GM19452 (cell line): ENCODE results near the gene ANKRD16.
"Not testable (repeated sequence)": the region's sequence is repeated elsewhere in the genome, so short reads cannot be mapped to it uniquely, and the experiment has no call there.

Source experiments
- ATAC-seq: cut with Tn5 transposase; IDR thresholded peaks from one replicate; pipeline ENCODE4 v1.9.1; 2021; ENCODE audit not compliant: unreplicated experiment

Gene ANKRD16

DNA sequence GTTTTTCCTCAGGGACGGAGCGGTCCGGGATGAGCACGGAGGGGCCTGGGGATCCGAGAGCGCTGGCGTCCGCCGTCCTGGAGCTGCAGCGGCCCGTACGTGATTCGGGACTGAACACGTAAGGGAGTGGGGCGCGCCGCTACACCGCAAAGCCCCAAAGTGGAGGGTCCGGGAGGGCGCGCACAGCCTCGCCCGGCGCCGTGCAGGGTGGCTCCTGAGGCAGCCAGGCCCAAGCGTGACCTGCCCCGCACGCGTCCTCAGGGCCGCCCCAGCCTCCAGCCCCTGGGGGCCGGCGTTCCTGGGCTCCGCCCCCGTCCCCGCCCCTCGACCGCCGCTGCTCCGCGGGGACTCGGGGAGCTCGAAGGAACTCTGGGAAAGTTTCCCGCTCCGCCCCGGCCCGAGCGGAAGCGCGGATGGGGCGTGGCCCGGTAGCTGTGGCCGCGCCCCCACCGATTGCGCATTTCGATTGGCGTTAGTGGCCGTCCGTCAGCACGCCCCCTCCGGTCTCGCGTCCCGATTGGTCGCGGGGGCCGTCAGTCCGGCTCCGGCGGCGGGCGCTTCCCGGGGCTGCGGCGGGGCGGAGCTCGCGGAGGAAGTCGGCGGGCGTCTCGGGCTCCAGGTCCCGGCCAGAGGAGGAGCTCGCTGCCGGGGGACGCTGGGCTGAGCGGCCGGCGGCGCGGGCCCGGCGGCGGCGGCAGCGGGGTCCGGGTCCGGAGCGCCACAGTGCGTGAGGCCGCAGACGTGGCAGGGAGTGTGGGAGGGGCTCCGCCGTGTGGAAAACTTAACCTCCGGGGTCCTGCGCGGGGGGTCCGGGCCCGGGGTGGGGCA lies at the start of gene ANKRD16, which contains the start of gene FBH1:
Gene ANKRD16, minus strand, starts transcription at position 270 of the 828 bp plus-strand sequence. CDS start 539 bp downstream, outside the sequence.
Gene FBH1, plus strand, starts transcription at position 620 of the 828 bp plus-strand sequence. Its CDS starts 103 bp downstream, at position 723.
- ATAC-seq: peak; percentile 85

DNA sequence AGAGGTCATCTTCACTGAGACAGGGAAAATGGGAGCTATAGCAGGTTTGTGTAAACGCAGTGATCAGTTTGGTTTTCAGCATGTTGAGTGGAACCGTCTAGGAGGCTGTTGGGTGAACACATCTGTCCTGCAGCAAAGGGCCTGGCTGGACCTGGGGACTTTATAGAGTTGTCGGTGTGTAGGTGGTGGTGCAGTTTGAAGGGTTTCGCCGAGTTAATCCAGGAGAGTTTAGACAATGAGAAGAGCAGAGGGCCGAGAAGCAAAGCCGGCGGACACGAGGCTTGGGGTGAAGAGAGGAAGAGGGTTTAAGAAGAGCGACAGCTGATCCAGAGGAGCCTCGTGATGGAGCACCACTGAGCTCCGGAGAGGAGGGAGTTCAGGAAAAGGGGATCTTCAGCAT lies 48.6 kb upstream of the ANKRD16 start:
- ATAC-seq: no peak

DNA sequence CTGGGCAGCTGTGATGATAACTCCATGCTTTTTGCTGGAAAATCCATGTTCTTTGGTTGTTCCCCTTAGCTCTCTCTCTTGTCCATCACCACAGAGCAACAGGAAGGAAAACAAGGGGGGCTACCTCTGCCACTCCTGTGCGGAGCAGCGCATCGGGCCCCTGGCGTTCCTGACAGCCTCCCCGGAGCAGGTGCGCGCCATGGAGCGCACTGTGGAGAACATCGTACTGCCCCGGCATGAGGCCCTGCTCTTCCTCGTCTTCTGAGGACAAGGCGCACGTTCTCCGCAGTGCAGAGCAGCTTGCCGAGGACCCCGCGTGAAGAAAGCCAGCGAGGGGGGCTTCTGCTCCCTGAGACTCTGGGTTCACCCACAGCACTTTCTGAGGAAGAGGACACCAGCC lies 47.3 kb upstream of the ANKRD16 start:
- no peak for ATAC-seq

DNA sequence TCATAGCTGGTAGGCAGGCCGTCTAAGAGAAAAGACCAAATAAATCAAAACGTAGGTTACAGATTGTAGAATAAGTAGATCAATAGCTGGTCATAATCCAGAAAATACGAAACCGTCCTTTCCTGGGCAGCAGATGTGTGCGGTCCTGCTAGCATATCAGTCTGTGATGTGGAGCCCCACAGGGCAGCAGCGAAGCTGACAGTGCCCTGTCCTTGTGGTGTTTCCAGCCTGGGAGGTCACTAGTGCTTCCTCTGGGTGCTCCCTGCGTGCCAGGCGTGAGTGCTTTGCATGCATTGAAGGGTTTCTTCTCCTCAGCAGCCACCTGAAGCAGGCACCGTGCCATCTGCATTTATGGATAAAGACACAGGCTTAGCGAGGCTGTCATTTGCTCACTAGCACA lies 45.9 kb upstream of the ANKRD16 start:
- no peak for ATAC-seq

DNA sequence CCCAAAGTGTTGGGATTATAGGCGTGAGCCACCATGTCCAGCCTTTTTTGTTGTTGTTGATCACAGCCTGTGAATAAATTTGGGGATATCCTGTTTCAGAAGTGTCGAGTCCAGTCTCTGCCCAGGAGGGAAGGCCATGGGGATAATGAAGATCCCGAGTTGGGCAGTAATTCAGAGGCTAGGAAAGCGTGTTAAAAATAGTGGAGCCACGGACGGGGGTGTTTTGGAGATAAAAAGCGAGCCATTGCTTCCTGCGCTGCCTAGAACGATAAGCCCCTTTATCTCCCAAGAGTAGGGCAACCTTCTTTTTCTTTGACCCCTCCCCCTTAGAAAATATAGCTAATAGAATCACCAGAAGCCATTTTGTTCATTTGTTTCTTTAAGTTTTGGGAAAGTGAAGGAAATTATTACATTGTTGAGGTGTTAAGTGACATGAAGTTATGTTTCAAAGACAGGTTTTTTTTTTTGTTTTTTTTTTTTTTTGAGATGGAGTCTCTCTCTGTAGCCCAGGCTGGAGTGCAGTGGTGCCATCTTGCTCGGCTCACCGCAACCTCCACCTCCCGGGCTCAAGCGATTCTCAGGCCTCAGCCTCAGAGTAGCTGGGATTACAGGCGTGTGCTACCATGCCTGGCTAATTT lies 44.3 kb upstream of the ANKRD16 start:
- ATAC-seq: no peak

DNA sequence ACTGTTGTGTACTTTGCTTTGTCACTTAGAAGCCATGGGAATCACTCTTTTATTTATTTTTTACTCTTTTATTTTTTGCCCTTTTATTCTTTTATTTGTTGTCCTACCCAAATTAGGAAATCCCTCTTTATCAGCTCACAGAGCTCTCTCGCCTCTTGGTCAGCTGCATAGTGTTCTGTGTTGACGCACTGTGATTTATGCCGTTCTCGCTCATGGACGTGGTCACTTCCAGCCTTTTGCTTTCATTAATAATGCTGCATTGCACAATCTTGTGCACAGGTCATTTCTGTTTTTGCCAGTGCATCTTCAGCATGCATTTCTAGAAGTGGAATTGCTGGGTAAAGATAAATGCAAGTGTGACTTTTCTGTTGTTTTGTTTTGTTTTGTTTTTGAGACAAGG lies 42.7 kb upstream of the ANKRD16 start:
- ATAC-seq: no peak

DNA sequence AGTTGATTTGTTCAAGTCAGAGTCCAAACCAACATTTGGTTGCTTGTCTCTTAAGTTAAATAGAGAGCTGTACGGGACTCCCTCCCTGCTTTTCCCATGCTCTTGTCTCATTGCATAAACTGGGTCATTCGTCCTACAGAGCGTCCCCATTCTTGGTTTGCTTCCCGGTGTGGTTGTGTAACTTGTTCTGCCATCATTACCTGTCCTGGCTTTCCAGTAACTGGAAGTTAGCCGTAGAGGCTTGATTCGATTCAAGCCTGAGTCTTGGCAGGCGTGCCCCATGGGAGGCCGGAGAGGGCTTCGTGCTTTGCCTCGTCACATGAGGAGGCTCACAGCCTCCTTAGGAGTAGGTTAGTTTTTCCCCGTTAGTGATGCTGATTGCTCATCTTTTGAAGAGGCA lies 40.6 kb upstream of the ANKRD16 start:
- ATAC-seq: no peak

DNA sequence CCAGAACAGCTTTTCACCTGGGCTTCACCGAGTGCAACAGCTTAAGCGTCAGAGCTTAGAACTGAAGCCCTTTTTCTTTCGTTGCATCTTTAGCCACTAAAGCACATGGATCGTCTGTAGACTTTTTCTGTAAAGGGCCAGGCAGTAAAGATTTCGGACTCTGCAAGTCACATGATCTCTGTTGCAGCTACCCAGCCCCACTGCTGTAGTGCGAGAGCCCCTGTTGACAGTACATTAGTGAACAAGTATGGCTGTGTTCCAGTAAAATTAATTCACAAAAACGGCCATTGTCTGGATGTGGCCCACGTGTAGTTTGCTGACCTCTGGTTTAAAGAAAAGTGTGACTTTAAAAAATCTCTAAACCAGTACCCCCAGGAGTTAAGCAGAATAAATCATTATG lies 39.7 kb upstream of the ANKRD16 start:
- no peak for ATAC-seq

DNA sequence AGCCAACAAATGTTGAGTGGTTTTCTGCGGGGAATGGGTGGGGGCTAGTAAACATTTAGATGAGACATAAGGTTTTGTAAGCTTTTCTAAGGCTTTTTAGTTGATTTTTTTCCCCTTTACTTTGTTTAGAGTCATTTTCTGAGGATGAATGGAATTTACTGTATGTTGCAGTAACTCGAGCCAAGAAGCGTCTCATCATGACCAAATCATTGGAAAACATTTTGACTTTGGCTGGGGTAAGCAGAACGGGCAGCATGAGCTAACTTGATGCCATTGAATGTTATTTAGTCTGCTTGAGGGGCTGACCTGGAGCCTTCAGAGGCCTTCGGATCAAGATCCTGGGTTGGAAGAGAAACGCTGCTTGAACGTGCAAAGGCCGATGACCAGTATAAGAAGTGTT lies 37.6 kb upstream of the ANKRD16 start:
- ATAC-seq: no peak

DNA sequence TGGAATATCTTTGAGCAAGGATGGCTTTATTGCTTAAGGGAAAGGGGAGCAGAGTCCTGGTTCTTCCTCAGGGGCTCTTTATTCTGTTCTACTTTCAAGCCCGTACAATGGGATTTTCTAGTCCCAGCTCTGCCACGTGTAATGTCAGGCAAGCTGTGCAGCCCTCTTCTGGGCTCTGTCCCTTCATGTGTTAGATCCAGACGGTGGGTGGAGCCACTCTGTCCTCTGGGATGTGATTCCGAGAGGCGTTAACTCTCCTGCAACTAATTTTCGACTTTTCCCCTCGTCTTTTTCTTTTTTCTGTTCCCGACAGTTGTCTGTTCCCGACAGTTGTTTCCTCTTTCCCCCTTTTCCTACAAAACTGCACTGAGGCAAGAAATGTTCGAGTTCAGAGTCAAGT lies 35.2 kb upstream of the ANKRD16 start:
- ATAC-seq: no peak

DNA sequence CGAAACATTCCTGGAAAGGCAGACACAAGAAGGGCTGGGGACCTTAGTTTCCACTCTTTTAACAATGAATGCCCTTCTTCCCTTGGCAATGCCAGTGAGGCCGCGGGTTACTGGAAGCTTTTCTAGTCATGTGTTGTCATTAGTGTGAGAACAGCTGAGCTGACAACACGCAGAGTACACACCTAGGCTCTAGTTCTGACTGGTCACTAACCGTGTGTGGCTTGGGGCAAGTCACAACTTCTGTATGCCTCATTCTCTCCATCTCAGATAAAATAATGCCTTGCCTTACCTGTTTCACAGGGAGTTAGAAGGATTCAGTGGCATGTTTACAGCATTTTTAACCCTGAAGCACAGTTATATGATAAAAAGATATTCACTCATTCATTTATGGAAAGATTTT lies 32.1 kb upstream of the ANKRD16 start:
- ATAC-seq: no peak

DNA sequence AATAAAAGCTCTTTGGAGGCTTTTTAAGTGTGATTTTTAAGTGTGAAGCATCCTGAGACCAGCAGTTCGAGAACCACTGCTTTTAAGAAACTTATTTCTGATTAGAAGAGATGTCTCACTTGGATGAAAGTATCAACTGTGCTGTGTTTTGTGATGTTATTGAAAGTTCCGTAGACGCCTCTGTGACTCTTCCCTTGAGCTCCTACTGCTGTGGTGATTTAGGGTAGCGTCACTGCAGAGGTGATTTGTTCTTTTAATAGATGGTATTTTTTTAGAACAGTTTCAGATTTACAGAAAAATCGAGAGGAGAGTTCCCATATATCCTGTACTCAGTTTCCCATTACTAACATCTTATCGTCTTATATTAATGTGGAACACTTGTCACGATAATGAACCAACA lies 29.9 kb upstream of the ANKRD16 start:
- no peak for ATAC-seq

DNA sequence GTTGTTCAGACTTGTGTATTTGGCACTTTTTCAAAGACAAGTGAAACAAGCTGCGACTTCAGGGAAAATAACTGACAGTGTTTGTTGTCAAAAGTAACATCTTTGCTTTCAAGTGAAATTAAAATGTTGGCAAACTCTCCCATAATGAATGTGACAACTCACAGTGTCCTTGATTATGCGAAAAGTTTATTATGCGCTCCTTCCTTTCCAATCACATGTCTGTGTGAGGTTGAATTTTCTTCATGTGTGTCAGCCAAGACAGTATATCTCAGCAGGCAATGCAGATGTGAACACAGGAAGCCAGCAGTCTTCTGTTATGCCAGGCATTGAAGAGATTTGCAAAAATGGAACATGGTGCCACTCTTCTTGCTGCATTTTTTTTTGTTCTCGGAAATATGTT lies 29.1 kb upstream of the ANKRD16 start:
- no peak for ATAC-seq

DNA sequence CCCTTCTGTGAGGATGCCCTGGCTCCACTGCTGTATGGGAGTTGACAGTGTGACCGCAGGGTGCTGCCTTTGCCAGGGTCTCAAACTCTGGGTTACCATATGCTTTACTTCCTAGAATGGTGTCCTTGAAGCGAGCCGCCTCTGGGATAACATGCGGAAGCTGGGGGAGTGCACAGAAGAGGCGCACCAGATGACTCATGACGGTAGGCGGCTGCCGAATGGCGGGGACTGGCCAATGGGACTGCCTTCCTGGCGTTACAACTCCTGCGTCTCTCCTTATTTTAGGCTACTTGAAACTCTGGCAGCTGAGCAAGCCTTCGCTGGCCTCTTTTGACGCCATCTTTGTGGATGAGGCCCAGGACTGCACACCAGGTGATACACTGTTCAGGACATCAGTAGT lies 27.6 kb upstream of the ANKRD16 start:
- no peak for ATAC-seq

DNA sequence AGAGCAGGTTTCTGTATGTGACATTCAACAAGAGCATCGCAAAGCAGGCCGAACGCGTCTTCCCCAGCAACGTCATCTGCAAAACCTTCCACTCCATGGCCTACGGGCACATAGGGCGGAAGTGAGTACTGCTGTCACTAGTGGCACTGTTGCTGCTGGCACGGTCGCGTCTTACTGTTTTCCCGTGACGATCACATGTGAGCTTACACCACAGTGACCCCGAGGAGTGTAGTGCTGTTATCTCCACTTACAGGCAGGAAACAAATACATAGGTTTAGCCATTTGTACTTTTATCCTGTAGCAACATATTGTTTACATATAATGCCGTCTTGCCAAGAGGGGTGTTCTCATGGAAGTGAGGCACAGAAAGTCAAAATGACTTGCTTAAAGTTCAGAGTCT lies 25.8 kb upstream of the ANKRD16 start:
- no peak for ATAC-seq

DNA sequence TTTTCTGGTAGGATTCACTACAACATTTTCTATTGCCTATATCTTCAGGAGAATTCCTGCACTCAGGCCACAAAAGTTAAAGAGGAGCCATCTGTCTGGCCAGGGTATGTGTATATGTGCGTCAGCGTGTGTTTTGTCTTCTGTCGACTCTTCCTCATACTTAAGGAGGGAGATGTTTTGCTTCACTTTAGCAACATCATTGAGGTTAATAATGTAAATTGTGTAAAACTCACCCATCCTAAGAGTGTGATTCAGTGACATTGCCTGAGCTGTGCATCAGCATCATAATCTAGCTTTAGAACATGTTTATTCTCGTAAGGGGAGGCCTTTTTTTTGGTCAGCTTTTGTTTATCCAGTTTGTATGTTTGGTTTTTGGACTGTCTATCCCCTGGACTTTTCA lies 24.0 kb upstream of the ANKRD16 start:
- ATAC-seq: no peak

DNA sequence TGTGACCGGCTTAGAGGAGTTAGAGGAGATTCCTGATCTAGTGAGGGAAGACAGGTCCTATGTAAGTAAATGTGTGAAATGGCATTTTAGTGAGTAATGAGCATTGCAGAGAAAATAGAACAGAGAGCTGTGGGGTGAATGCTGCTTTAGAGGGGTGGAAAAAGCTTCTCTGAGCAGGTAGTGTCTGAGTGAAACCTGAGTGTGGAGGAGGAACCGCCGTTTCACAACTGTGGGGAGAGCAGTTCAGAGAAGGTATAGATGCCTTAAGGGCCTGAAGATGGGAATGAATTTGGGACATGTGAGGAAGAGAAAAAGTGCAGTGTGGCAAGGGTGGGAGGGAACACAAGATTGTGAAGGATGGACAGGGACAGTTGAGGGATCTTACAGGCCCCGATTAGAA lies 22.0 kb upstream of the ANKRD16 start:
- ATAC-seq: no peak

DNA sequence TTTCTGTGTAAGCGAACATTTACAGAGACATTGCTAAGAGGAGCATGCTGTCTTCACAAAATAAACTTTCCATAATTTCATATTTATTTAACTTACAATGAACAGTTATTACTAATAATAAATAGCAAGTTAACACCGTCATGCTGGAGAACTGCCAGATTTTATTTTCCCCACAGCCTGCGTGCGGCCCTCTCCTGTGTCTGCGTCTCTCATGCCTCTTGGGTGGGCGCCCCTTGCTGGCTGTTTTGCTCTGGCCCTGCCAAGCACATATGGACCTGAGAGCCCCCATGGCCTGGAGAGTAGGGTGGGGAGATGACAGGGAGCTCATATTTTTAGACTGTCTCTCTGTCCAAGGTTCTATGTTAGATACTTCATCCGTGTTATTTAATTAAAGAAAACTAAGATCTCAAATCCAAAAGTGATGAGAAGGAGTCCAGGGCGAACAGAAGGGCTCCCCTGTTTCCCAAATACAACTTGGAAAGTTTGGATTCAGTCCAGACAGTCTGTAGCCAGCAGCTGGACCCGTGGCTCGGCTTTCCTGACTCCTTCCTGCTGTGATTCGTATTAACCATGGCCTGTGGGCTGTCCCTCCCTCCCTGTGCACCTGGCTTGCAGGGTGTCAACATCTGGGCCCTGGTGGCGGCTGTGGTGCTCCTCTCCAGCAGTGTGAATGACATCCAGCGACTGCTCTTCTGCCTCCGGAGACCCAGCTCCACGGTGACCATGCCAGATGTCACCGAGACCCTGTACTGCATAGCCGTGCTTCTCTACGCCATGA lies 20.8 kb upstream of the ANKRD16 start:
- no peak for ATAC-seq

DNA sequence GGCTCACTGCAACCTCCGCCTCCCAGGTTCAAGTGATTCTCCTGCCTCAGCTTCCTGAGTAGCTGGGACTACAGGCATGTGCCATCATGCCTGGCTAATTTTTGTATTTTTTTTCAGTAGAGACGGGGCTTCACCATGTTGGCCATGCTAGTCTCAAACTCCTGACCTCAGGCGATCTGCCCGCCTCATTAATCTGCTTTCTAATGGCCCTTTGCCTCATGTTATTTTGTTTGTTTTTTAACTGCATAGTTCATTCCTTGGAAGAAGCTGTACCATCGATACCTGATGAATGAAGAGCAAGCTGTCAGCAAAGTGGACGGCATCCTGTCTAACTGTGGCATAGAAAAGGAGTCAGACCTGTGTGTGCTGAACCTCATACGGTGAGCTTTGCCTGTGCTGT lies 19.0 kb upstream of the ANKRD16 start:
- not testable (repeated sequence) for ATAC-seq

DNA sequence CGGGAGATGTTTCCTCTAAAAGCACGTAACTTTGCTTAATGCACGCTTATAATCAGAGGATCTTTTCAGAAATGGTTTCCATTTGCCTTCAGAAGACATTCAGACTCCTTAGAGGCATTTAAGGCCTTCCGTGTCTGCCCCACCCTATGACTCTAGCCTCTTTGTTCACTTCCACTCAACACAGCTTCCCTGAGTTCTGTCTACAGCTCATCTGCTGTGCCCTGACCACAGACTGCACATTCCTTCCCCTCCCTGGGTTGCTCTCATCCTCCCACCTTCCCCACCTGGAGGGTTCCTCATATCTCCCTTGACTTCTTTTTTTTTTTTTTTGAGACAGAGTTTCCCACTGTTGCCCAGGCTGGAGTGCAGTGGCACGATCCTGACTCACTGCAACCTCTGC lies 17.0 kb upstream of the ANKRD16 start:
- no peak for ATAC-seq

DNA sequence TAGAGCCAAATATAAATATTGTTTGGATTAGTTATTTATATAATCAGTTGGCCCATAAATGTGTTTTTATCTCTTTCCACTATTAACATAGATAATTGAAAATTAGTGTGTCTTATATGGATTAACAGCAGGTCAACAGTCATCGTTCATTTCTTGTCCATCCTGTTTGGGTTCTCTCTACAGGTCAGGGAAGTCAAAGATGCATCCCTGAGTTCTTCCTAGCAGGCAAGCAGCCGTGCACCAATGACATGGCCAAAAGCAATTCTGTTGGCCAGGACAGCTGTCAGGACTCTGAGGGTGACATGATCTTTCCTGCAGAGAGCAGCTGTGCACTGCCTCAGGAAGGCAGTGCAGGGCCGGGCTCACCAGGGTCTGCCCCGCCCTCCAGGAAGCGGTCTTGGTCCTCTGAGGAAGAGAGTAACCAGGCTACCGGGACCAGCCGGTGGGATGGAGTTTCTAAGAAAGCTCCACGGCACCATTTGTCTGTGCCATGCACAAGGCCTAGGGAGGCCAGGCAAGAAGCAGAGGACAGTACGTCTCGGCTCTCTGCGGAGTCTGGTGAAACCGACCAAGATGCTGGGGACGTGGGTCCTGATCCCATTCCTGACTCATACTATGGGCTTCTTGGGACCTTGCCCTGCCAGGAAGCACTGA lies 16.3 kb upstream of the ANKRD16 start:
- ATAC-seq: no peak
